IMR-90 (cell line): ENCODE measurements around the gene GIMAP8. TPM values are rescaled to one million over a fixed set of nuclear protein-coding genes. Genes with fewer than 3 reads are reported as not detected.

Experiments used
- ATAC-seq: fragments of 200-7000 bp; cut with Tn5 transposase; 2 replicates; pipeline ENCODE4 v1.9.1; 2020; ENCODE audit warnings: low read depth, mild to moderate bottlenecking, moderate library complexity
- BruUV-seq: library from RNA; stranded (reverse); fragments of 400-500 nt; replicated peaks from 2 replicates; lab custom pipeline; 2021; lab: Mats Ljungman, UMichigan
- CTCF ChIA-PET: fragments of 300-600 bp; formaldehyde crosslinking; extraction: SDS; loops from one replicate; lab custom pipeline; 2021; ENCODE audit warnings: antibody characterized with exemption; lab: Yijun Ruan, JAX
- POLR2A ChIA-PET: fragments of 300-600 bp; sonication (Branson Sonifier 250); formaldehyde crosslinking; loops from one replicate; lab custom pipeline; 2022; ENCODE audit warnings: antibody characterized with exemption; ENCODE audit not compliant: unreplicated experiment; lab: Charles Lee
- DNase-seq: peaks from one replicate; pipeline ENCODE4 v3.0.0; 2013
- H2AFZ ChIP-seq: replicated peaks from 2 replicates; pipeline ENCODE3; 2013; ENCODE audit warnings: low read length, mild to moderate bottlenecking; ENCODE audit not compliant: poor library complexity
- H2AK5ac ChIP-seq: 2 replicates; pipeline ENCODE4 v1.6.1; 2013; ENCODE audit warnings: low read depth, low read length, inconsistent platforms
- H2AK9ac ChIP-seq: replicated peaks from 2 replicates; pipeline ENCODE3; 2013; ENCODE audit warnings: mild to moderate bottlenecking, low read depth, low read length, moderate library complexity; ENCODE audit not compliant: poor library complexity
- H2BK120ac ChIP-seq: 2 replicates; pipeline ENCODE4 v1.6.1; 2013; ENCODE audit warnings: low read depth, low read length, inconsistent platforms
- H2BK15ac ChIP-seq: 3 replicates; pipeline ENCODE4 v1.6.1; 2013; ENCODE audit warnings: low read depth, low read length, inconsistent platforms
- H2BK20ac ChIP-seq: 2 replicates; pipeline ENCODE4 v1.6.1; 2013; ENCODE audit warnings: low read depth, mild to moderate bottlenecking, inconsistent platforms, low read length, moderate library complexity
- H2BK5ac ChIP-seq: 2 replicates; pipeline ENCODE4 v1.6.1; 2013; ENCODE audit warnings: mild to moderate bottlenecking, low read depth, low read length, inconsistent platforms; ENCODE audit not compliant: poor library complexity, severe bottlenecking
- H3K14ac ChIP-seq: replicated peaks from 2 replicates; pipeline ENCODE4 v1.6.1; 2013; ENCODE audit warnings: low read depth, low read length, inconsistent platforms
- H3K18ac ChIP-seq: 2 replicates; pipeline ENCODE4 v1.6.1; 2013; ENCODE audit warnings: low read depth, low read length, control low read depth
- H3K23ac ChIP-seq: 2 replicates; pipeline ENCODE4 v1.6.1; 2013; ENCODE audit warnings: low read depth, low read length, inconsistent platforms
- H3K27ac ChIP-seq: 2 replicates; pipeline ENCODE4 v1.5.1; 2013; ENCODE audit warnings: mild to moderate bottlenecking, control low read depth, low read length; ENCODE audit not compliant: insufficient read depth
- H3K27me3 ChIP-seq: 2 replicates; pipeline ENCODE4 v1.6.1; 2013; ENCODE audit warnings: low read length; ENCODE audit not compliant: control insufficient read depth, insufficient read depth
- H3K36me3 ChIP-seq: 2 replicates; pipeline ENCODE4 v1.6.1; 2013; ENCODE audit warnings: low read length, mixed read lengths; ENCODE audit not compliant: control insufficient read depth, insufficient read depth
- H3K4ac ChIP-seq: 2 replicates; pipeline ENCODE4 v1.6.1; 2013; ENCODE audit warnings: low read depth, low read length, inconsistent platforms
- H3K4me1 ChIP-seq: 2 replicates; pipeline ENCODE4 v1.6.1; 2013; ENCODE audit warnings: low read length, mixed read lengths; ENCODE audit not compliant: control insufficient read depth, insufficient read depth
- H3K4me2 ChIP-seq: 2 replicates; pipeline ENCODE4 v1.6.1; 2013; ENCODE audit warnings: low read depth, mild to moderate bottlenecking, control low read depth, low read length, moderate library complexity
- H3K4me3 ChIP-seq: 2 replicates; pipeline ENCODE4 v1.5.1; 2013; ENCODE audit warnings: low read depth, mild to moderate bottlenecking, control low read depth, low read length, moderate library complexity; ENCODE audit not compliant: insufficient read depth
- H3K56ac ChIP-seq: 2 replicates; pipeline ENCODE4 v1.6.1; 2013; ENCODE audit warnings: low read length, inconsistent platforms; ENCODE audit not compliant: insufficient read depth; ENCODE audit errors: extremely low read depth
- H3K79me1 ChIP-seq, 2 experiments: 2 replicates each; pipeline ENCODE4 v1.6.1; 2013; ENCODE audit warnings: low read length in 2 of 2, inconsistent platforms in 1 of 2, low read depth in 1 of 2
- H3K9ac ChIP-seq: 2 replicates; pipeline ENCODE4 v1.6.1; 2013; ENCODE audit warnings: low read depth, low read length, control low read depth
- H3K9me1 ChIP-seq: 2 replicates; pipeline ENCODE4 v1.6.1; 2013; ENCODE audit warnings: low read length, inconsistent platforms; ENCODE audit not compliant: insufficient read depth
- H3K9me3 ChIP-seq: 2 replicates; pipeline ENCODE4 v1.6.1; 2013; ENCODE audit warnings: low read length; ENCODE audit not compliant: control insufficient read depth, insufficient read depth
- H4K20me1 ChIP-seq: 2 replicates; pipeline ENCODE4 v1.6.1; 2013; ENCODE audit warnings: low read length, inconsistent platforms; ENCODE audit not compliant: insufficient read depth
- H4K5ac ChIP-seq: 2 replicates; pipeline ENCODE4 v1.6.1; 2013; ENCODE audit warnings: mild to moderate bottlenecking, low read depth, low read length, control low read depth
- H4K8ac ChIP-seq, 2 experiments: 2 replicates each; pipeline ENCODE4 v1.6.1; 2013; ENCODE audit warnings: low read depth in 2 of 2, low read length in 2 of 2, control low read depth in 1 of 2, inconsistent platforms in 1 of 2
- H4K91ac ChIP-seq: 2 replicates; pipeline ENCODE4 v1.6.1; 2013; ENCODE audit warnings: low read depth, low read length, inconsistent platforms; ENCODE audit not compliant: insufficient read depth
- BHLHE40 ChIP-seq: fragments of 150-350 bp; IDR thresholded peaks from 2 replicates; pipeline ENCODE4 v1.6.1; 2016; ENCODE audit warnings: mild to moderate bottlenecking, low read depth, low read length
- CHD1 ChIP-seq: IDR thresholded peaks from 2 replicates; pipeline ENCODE4 v1.6.1; 2012; ENCODE audit warnings: low read depth, low read length, improper control_type of control experiment
- CTCF ChIP-seq: conservative IDR thresholded peaks from 2 replicates; pipeline ENCODE4 v1.5.1; 2012; ENCODE audit warnings: mild to moderate bottlenecking, low read depth, low read length, improper control_type of control experiment
- MAFK ChIP-seq: IDR thresholded peaks from 2 replicates; pipeline ENCODE4 v1.6.1; 2012; ENCODE audit warnings: low read depth, low read length, improper control_type of control experiment
- MAZ ChIP-seq: IDR thresholded peaks from 2 replicates; pipeline ENCODE4 v1.6.1; 2012; ENCODE audit warnings: low read depth, mild to moderate bottlenecking, low read length, improper control_type of control experiment, moderate library complexity, borderline replicate concordance
- NFE2L2 ChIP-seq: fragments of 150-350 bp; IDR thresholded peaks from 2 replicates; pipeline ENCODE4 v1.6.1; 2016; ENCODE audit warnings: low read depth, mild to moderate bottlenecking, low read length
- RCOR1 ChIP-seq: IDR thresholded peaks from 2 replicates; pipeline ENCODE4 v1.6.1; 2012; ENCODE audit warnings: mild to moderate bottlenecking, low read length, improper control_type of control experiment; ENCODE audit not compliant: insufficient replicate concordance
- SMC3 ChIP-seq: fragments of 150-350 bp; IDR thresholded peaks from 2 replicates; pipeline ENCODE4 v1.6.1; 2016; ENCODE audit warnings: low read depth, mild to moderate bottlenecking, antibody characterized with exemption, low read length, moderate library complexity
- WGBS, 2 experiments: methylation state at CpG; one replicate each; pipeline versions ENCODE4 v1.1.5 to v1.1.7; 2013; ENCODE audit warnings: missing lambda C conversion rate in 2 of 2; ENCODE audit not compliant: insufficient read length in 1 of 2; ENCODE audit errors: extremely low coverage in 2 of 2; 5-methylcytosine and 5-hydroxymethylcytosine counted together
- dilution Hi-C: fragments of 300-500 bp; cut with HindIII; formaldehyde crosslinking; loops from one replicate; pipeline ENCODE4 v1.14.3; 2018; ENCODE audit warnings: low sequenced_read_pairs; ENCODE audit not compliant: unreplicated experiment
- in situ Hi-C: fragments of 300-500 bp; cut with MboI; formaldehyde crosslinking; loops from 3 replicates; pipeline ENCODE4 v1.14.3; 2019; ENCODE audit warnings: low sequenced_read_pairs, inconsistent platforms, mixed read lengths
- intact Hi-C: fragments of 100-400 bp; cut with micrococcal nuclease; formaldehyde crosslinking; loops from 2 replicates; pipeline ENCODE4 v1.10.0; 2022
- polyA plus RNA-seq, 3 experiments: library from polyadenylated mRNA; depleted of rRNA; stranded (reverse); fragments of >200 nt; gene quantifications; 2 replicates each; pipeline ENCODE4 v1.2.3, GENCODE V29; 2012; ENCODE audit warnings: low replicate concordance in 1 of 3
- total RNA-seq: library from RNA; depleted of rRNA; stranded (reverse); fragments of >200 nt; gene quantifications from 2 replicates; pipeline ENCODE4 v1.2.3, GENCODE V29; 2012

GIMAP8 gene
- total and polyA plus RNA-seq, 2 of the 4 experiments (the other 2 are of a cell fraction) = not detected

DNA sequence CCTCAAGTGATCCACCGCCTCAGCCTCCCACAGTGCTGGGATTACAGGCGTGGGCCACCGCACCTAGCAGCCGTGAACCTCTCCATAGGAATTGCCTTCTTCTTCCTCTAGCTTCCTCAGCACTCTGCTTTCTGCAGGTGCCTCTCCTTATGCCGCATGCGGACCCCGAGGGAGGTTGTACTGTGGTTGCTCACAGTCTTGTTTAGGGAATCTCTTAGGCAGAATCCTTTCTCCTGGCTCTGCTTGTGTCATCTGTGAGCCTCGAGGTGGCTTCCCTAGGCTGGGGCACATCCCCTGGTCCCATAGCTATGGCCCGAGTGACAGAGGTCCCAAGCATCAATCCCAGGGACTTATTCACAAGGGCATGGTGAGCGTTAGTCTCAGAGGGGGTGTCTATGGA, 33.2 kb upstream of the GIMAP8 start:
- H2BK20ac ChIP-seq = no peak overlapping the region
- H3K27me3 ChIP-seq = no peaks in the 10 kb centered on the region
- H2BK15ac ChIP-seq = no peak overlapping the region
- H4K91ac ChIP-seq = no peak overlapping the region
- H3K9me3 ChIP-seq = no peaks in the 10 kb centered on the region
- H2BK5ac ChIP-seq = no peak overlapping the region
- no peak for DNase-seq
- dilution Hi-C loops (no loop called here), in situ Hi-C loops (loop anchor here (25.0 kb wide), 2 partner anchors 555 to 570 kb away; partner anchors contain the start of genes ATP6V0E2, KCNH2 and NOS3), intact Hi-C loops (no loop called here)
- H3K27ac ChIP-seq = no peak overlapping the region
- H3K9me1 ChIP-seq = no peaks in the 10 kb centered on the region
- H2AK9ac ChIP-seq = no peak overlapping the region
- H2AFZ ChIP-seq = no peak overlapping the region
- H3K79me1 ChIP-seq = no peaks in the 10 kb centered on the region
- H3K4me3 ChIP-seq = no peak overlapping the region
- BruUV-seq = no TSS peak
- no peaks in the 10 kb centered on the region for H4K20me1 ChIP-seq
- H3K18ac ChIP-seq = no peak overlapping the region
- no peak overlapping the region for H4K8ac ChIP-seq
- POLR2A ChIA-PET = no interaction called here
- no peak overlapping the region for H3K4me2 ChIP-seq
- H2BK120ac ChIP-seq = no peak overlapping the region
- no peak overlapping the region for H3K23ac ChIP-seq
- no peak for ATAC-seq
- H4K5ac ChIP-seq = no peak overlapping the region
- CTCF ChIA-PET = no interaction called here
- no peak overlapping the region for H3K56ac ChIP-seq
- no peaks in the 10 kb centered on the region for H3K4me1 ChIP-seq
- no peak overlapping the region for H2AK5ac ChIP-seq
- H3K9ac ChIP-seq = no peak overlapping the region
- H3K36me3 ChIP-seq = no peaks in the 10 kb centered on the region
- TF ChIP-seq NFE2L2 = no peak
- TF ChIP-seq SMC3 = no peak
- TF ChIP-seq MAFK = no peak
- no peak for TF ChIP-seq RCOR1
- TF ChIP-seq MAZ = no peak
- TF ChIP-seq CTCF = no peak
- TF ChIP-seq BHLHE40 = no peak
- no peak for TF ChIP-seq CHD1
- no peak overlapping the region for H3K4ac ChIP-seq
- WGBS, 2 experiments = no CpG with 5 or more reads among the region's 10 CpGs
- H3K14ac ChIP-seq = no peak overlapping the region
